GM12892 (cell line): ENCODE results near the gene STK16.

ENCODE experiments used
- POLR2A ChIP-seq: IDR thresholded peaks from 2 replicates; pipeline ENCODE4 v1.6.1; 2011; ENCODE audit warnings: low read depth, low read length, control low read depth
- POLR2AphosphoS5 ChIP-seq: IDR thresholded peaks from 2 replicates; pipeline ENCODE4 v1.6.1; 2011; ENCODE audit warnings: low read depth, low read length, control low read depth
- TAF1 ChIP-seq: IDR thresholded peaks from 2 replicates; pipeline ENCODE4 v1.6.1; 2011; ENCODE audit warnings: low read depth, mild to moderate bottlenecking, control low read depth, low read length, borderline replicate concordance

DNA sequence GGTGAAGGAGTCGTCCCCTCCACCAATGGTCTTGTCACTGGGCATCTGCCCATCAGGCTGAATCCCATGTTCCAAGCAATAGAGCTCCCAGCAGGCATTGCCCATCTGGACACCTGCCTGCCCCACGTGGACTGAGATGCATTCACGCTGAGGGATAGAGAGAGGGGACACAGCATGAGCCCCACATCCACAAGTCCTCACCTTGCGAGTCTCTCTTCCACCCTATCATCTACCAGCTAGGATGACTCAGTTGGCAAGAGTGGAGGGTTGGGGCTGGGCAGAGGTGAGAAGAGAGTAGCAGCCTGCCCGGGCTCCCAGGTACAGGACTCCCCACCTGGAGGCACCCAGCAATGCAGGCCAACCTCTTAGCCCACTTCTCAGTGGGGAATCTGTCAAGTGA lies 6.8 kb downstream of the STK16 start:
- TF ChIP-seq POLR2A (no peak; the same call in 1 of the 2 replicates), POLR2AphosphoS5 (no peak), TAF1 (no peak)
